ENCODE measurements around the gene NRTN.
A peak's percentile ranks its signal among the peaks of the same experiment; 100 is the strongest.

Gene NRTN

GRCh38 chr19:5790559-5791520 lies 14.0 kb upstream of the NRTN start, which contains the start of gene DUS3L:
Gene DUS3L, minus strand, starts transcription at chr19:5791163. Its CDS starts 22 bp downstream, at chr19:5791141.
- DNase-seq = peak; percentile 97

GRCh38 chr19:5792224-5792623 lies 12.6 kb upstream of the NRTN start:
- no peak for DNase-seq

- DNase-seq = no peak
Measured at GRCh38 chr19:5793188-5793587, 11.7 kb upstream of the NRTN start.

- no peak for DNase-seq
Measured at GRCh38 chr19:5795382-5795919, 9.4 kb upstream of the NRTN start.

- no peak for DNase-seq
Measured at GRCh38 chr19:5798244-5798643, 6.6 kb upstream of the NRTN start.

GRCh38 chr19:5799247-5800241 lies 5.3 kb upstream of the NRTN start:
- DNase-seq = no peak

- DNase-seq = no peak
Measured at GRCh38 chr19:5800361-5801270, 4.3 kb upstream of the NRTN start.

GRCh38 chr19:5801796-5802619 lies 2.9 kb upstream of the NRTN start:
- no peak for DNase-seq

- DNase-seq = no peak
Measured at GRCh38 chr19:5803441-5803751, 1.5 kb upstream of the NRTN start.

- DNase-seq = peak; percentile 85
Measured at GRCh38 chr19:5803752-5804515, 933 bp upstream of the NRTN start.

GRCh38 chr19:5805462-5806132 lies 730 bp downstream of the NRTN start:
- DNase-seq = peak; percentile 19

- DNase-seq = no peak
Measured at GRCh38 chr19:5806133-5806489, 1.2 kb downstream of the NRTN start.

- no peak for DNase-seq
Measured at GRCh38 chr19:5806905-5807304, 2.0 kb downstream of the NRTN start.

- no peak for DNase-seq
Measured at GRCh38 chr19:5808120-5808816, 3.4 kb downstream of the NRTN start.

- no peak for DNase-seq
Measured at GRCh38 chr19:5809053-5809452, 4.2 kb downstream of the NRTN start.

- DNase-seq = no peak
Measured at GRCh38 chr19:5809469-5809868, 4.6 kb downstream of the NRTN start.

- DNase-seq = no peak
Measured at GRCh38 chr19:5811117-5811516, 6.2 kb downstream of the NRTN start.

GRCh38 chr19:5814123-5814851 lies 9.4 kb downstream of the NRTN start:
- no peak for DNase-seq

GRCh38 chr19:5814852-5815246 lies 10.0 kb downstream of the NRTN start:
- no peak for DNase-seq
